B cell (primary cell): Measurements from ENCODE around the gene CYP26A1. TPM values are rescaled to one million over a fixed set of nuclear protein-coding genes. Genes with fewer than 3 reads are reported as not detected.
A peak's percentile ranks its signal among the peaks of the same experiment; 100 is the strongest.

ENCODE experiments used
- ATAC-seq: fragments of 200-7000 bp; cut with Tn5 transposase; one replicate; pipeline ENCODE4 v1.10.0; 2021; ENCODE audit warnings: low read depth, mild to moderate bottlenecking, moderate number of reproducible peaks, moderate library complexity
- CTCF ChIA-PET: fragments of 350-600 bp; sonication (Branson Sonifier 250); formaldehyde crosslinking; loops from one replicate; lab custom pipeline; 2021; ENCODE audit warnings: antibody characterized with exemption, inconsistent platforms; lab: Charles Lee
- POLR2A ChIA-PET: fragments of 350-600 bp; sonication (Branson Sonifier 250); formaldehyde crosslinking; loops from one replicate; lab custom pipeline; 2021; ENCODE audit warnings: antibody characterized with exemption; lab: Charles Lee
- DNase-seq: peaks from one replicate; pipeline ENCODE4 v3.0.0; 2013
- H2AFZ ChIP-seq: 2 replicates; pipeline ENCODE4 v1.6.1; 2012; ENCODE audit warnings: mild to moderate bottlenecking, low read depth, low read length; ENCODE audit not compliant: insufficient read depth, poor library complexity, severe bottlenecking
- H3K27ac ChIP-seq, 2 donors: 1 replicate in 1 of 2; 2 replicates in 1 of 2; pipeline ENCODE4 v1.5.1; 2012 to 2013; ENCODE audit warnings: low read length in 2 of 2, mild to moderate bottlenecking in 2 of 2, moderate library complexity in 1 of 2
- H3K27me3 ChIP-seq, 4 experiments: fragments of 200-600 bp in 1 of 4; sonication (generic) in 1 of 4; replicated peaks in 1 of 4; 1 replicate in 2 of 4; 2 replicates in 2 of 4; pipeline versions ENCODE4 v1.6.1 to v1.7.0; 2013 to 2016; ENCODE audit warnings: low read length in 3 of 4, mild to moderate bottlenecking in 2 of 4, mixed read lengths in 1 of 4, moderate library complexity in 1 of 4; ENCODE audit not compliant: insufficient read depth in 4 of 4, control insufficient read depth in 3 of 4; ENCODE audit errors: control extremely low read depth in 1 of 4
- H3K36me3 ChIP-seq, 2 experiments: replicated peaks in 1 of 2; 1 replicate in 1 of 2; 2 replicates in 1 of 2; pipeline versions ENCODE4 v1.6.1 to v1.7.1; 2013; ENCODE audit warnings: low read length in 1 of 2; ENCODE audit not compliant: insufficient read depth in 2 of 2, control insufficient read depth in 1 of 2; ENCODE audit errors: control extremely low read depth in 1 of 2, extremely low read depth in 1 of 2
- H3K4me1 ChIP-seq, 2 donors: fragments of 200-600 bp in 1 of 2; sonication (generic) in 1 of 2; 1 replicate in 1 of 2; 2 replicates in 1 of 2; pipeline versions ENCODE4 v1.5.1 to v1.6.1; 2013 to 2017; ENCODE audit warnings: low read length in 2 of 2; ENCODE audit not compliant: control insufficient read depth in 2 of 2, insufficient read depth in 2 of 2
- H3K4me2 ChIP-seq: replicated peaks from 2 replicates; pipeline ENCODE3; 2012; ENCODE audit warnings: mild to moderate bottlenecking, low read depth, low read length; ENCODE audit not compliant: poor library complexity, severe bottlenecking
- H3K4me3 ChIP-seq, 5 experiments: fragments of 200-600 bp in 1 of 5; sonication (generic) in 1 of 5; 1 replicate in 3 of 5; 2 replicates in 2 of 5; pipeline versions ENCODE4 v1.5.1 to v1.7.0; 2011 to 2016; ENCODE audit warnings: low read length in 4 of 5, mild to moderate bottlenecking in 4 of 5, low read depth in 2 of 5, control low read depth in 1 of 5, moderate library complexity in 1 of 5; ENCODE audit not compliant: insufficient read depth in 1 of 5; ENCODE audit errors: control extremely low read depth in 1 of 5, extremely low read depth in 1 of 5
- H3K79me2 ChIP-seq: fragments of 200-600 bp; sonication (generic); one replicate; pipeline ENCODE4 v1.6.0; 2016; ENCODE audit warnings: low read length; ENCODE audit not compliant: control insufficient read depth, insufficient read depth
- H3K9ac ChIP-seq: fragments of 200-600 bp; sonication (generic); 2 replicates; pipeline ENCODE4 v1.6.1; 2017; ENCODE audit warnings: mild to moderate bottlenecking, low read length, moderate library complexity
- H3K9me3 ChIP-seq, 3 donors: one replicate each; pipeline versions ENCODE4 v1.6.1 to v1.7.1; 2013; ENCODE audit warnings: low read length in 2 of 3; ENCODE audit not compliant: control insufficient read depth in 2 of 3, insufficient read depth in 1 of 3; ENCODE audit errors: control extremely low read depth in 1 of 3
- H4K20me1 ChIP-seq: 2 replicates; pipeline ENCODE4 v1.6.0; 2012; ENCODE audit warnings: mild to moderate bottlenecking, low read length; ENCODE audit not compliant: insufficient read depth, control insufficient read depth, poor library complexity, severe bottlenecking
- H3K27ac Mint-ChIP-seq: one replicate; pipeline ENCODE4 v1.8.0; 2021; ENCODE audit warnings: mixed read lengths
- H3K27me3 Mint-ChIP-seq: one replicate; pipeline ENCODE4 v1.8.0; 2021; ENCODE audit warnings: mixed read lengths
- H3K4me1 Mint-ChIP-seq: one replicate; pipeline ENCODE4 v1.8.0; 2021; ENCODE audit warnings: mixed read lengths
- H3K4me3 Mint-ChIP-seq: one replicate; pipeline ENCODE4 v1.8.0; 2021; ENCODE audit warnings: mixed read lengths
- H3K9me3 Mint-ChIP-seq: one replicate; pipeline ENCODE4 v1.8.0; 2022; ENCODE audit warnings: mixed read lengths; ENCODE audit not compliant: insufficient read depth
- CTCF ChIP-seq: fragments of 200-600 bp; IDR thresholded peaks from one replicate; pipeline ENCODE4 v1.8.0; 2022; ENCODE audit warnings: antibody characterized with exemption, mild to moderate bottlenecking
- EZH2 ChIP-seq: IDR thresholded peaks from 2 replicates; pipeline ENCODE4 v1.6.1; 2012; ENCODE audit warnings: borderline replicate concordance, low read depth, mild to moderate bottlenecking, moderate library complexity, low read length; ENCODE audit not compliant: insufficient read depth, poor library complexity, severe bottlenecking
- WGBS: methylation state at CpG from one replicate; pipeline ENCODE4 v1.1.5; 2013; ENCODE audit warnings: missing lambda C conversion rate; ENCODE audit not compliant: insufficient coverage; 5-methylcytosine and 5-hydroxymethylcytosine counted together
- intact Hi-C: fragments of 100-400 bp; cut with micrococcal nuclease; formaldehyde crosslinking; loops from one replicate; pipeline ENCODE4 v1.10.0; 2022
- polyA plus RNA-seq: library from polyadenylated mRNA; depleted of rRNA; stranded (reverse); fragments of >200 nt; gene quantifications from 2 replicates; pipeline ENCODE4 v1.2.3, GENCODE V29; 2012
- total RNA-seq, 2 donors: library from RNA; stranded (reverse); fragments of 120-200 nt in 1 of 2; gene quantifications; 1 replicate in 1 of 2; 2 replicates in 1 of 2; pipeline versions ENCODE4 v1.2.3 to v1.2.4, GENCODE V29; 2013 to 2022

Gene CYP26A1
- total and polyA plus RNA-seq, 2 donors (not counting 1 experiment from before 2014, with no cell fraction given), result not detected

DNA sequence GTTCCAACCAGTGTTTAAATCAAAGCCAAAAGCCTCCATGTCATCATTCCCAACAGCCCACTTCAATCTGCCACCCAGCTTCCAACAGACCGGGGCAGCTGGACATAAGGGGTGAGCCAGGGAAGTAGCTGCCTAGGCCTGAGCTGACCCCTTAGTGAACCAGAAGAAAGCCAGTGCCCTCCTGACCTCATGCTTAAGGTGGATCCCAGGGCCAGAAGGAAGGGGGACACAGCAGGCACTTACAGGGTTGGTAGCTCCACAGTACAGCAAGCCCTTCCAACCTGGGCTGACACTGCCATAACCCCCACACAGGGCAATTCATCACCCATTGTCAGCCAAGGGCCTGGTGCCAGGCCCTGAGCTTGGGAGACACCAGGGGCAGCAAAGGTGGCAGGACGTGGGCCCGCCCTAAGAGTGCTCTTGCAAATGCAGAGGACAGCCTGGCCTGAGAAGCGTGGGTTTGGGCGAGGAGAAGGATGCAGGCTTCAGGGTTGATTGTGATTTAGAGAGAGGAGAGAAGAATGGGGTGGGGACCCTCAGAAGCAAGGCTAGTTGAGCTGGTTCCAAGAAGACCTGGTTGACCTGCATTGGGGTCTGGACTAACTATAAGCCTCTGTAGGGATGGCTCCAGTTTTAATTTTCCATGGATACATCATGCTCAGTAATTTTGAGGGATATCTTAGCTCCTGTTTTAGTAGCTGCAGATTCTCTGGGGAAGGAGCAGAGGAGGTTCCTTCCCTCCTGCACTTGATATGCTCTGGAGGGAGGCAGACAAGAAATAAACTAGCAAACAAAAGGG lies 3.1 kb upstream of the CYP26A1 start:
- Histone ChIP-seq H3K27me3 (peaks cover 0 to 90% (median 49%) of the 10 kb centered on the region in 4 experiments), H3K4me1 (peaks cover 46 to 47% of the 10 kb centered on the region in 2 donors), H3K27ac (no peak overlapping the region), H3K36me3 (no peaks in the 10 kb centered on the region), H3K9ac (no peak overlapping the region), H4K20me1 (no peaks in the 10 kb centered on the region), H3K79me2 (no peaks in the 10 kb centered on the region), H3K9me3 (peaks cover 0 to 13% (median 0%) of the 10 kb centered on the region in 3 donors), H2AFZ (no peak overlapping the region), H3K4me3 (no peak overlapping the region), H3K4me2 (no peak overlapping the region)
- WGBS, result 77% methylated on average over 5 of the region's 5 CpGs
- Mint-ChIP-seq H3K27me3 (peaks cover 66% of the 10 kb centered on the region), H3K27ac (no peak overlapping the region), H3K9me3 (no peaks in the 10 kb centered on the region), H3K4me1 (peaks cover 45% of the 10 kb centered on the region), H3K4me3 (peak overlapping the region; percentile 55)
- POLR2A ChIA-PET, result no interaction called here
- ATAC-seq (no peak), DNase-seq (no peak)
- intact Hi-C loops, result loop anchor here (5.0 to 10.0 kb wide), 2 partner anchors 183 to 414 kb away; partner anchors contain the start of gene MYOF
- CTCF ChIA-PET, result interaction anchor here (1.1 kb wide), 1 partner anchor 11 kb away, joined by 3 read pairs; no protein-coding TSS in a partner anchor
- TF ChIP-seq CTCF (no peak), EZH2 (no peak)

DNA sequence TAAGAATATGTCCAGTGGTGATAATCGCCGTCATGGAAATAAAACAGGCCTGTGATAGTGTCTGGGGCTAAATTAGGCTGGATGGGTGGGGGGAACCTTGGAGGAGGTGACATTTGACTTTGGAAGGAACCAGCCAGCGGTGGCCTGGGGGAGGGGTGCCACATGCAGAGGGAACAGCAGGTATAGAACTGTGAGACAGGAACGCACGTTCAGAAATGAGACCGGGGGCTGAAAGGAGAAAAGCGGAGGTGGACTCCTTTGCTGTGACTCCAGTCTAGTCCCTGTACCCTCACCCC lies 2.6 kb upstream of the CYP26A1 start:
- no peak overlapping the region for H3K27ac ChIP-seq
- ChIA-PET CTCF (interaction anchor here (1.1 kb wide), 1 partner anchor 10 kb away, joined by 3 read pairs; no protein-coding TSS in a partner anchor), POLR2A (no interaction called here)
- 83% methylated on average over 2 of the region's 7 CpGs for WGBS
- peaks cover 46 to 47% of the 10 kb centered on the region in 2 donors for H3K4me1 ChIP-seq
- Mint-ChIP-seq H3K27me3 (peaks cover 69% of the 10 kb centered on the region), H3K27ac (no peak overlapping the region), H3K4me1 (peaks cover 44% of the 10 kb centered on the region), H3K9me3 (no peaks in the 10 kb centered on the region), H3K4me3 (peak overlapping the region; percentile 55)
- no peak overlapping the region for H3K4me3 ChIP-seq
- peaks cover 0 to 93% (median 50%) of the 10 kb centered on the region in 4 experiments for H3K27me3 ChIP-seq
- H3K4me2 ChIP-seq, result no peak overlapping the region
- intact Hi-C loops, result loop anchor here (5.0 to 10.0 kb wide), 2 partner anchors 184 to 414 kb away; partner anchors contain the start of gene MYOF
- H3K9me3 ChIP-seq, result peaks cover 0 to 13% (median 0%) of the 10 kb centered on the region in 3 donors
- no peak for DNase-seq
- H3K79me2 ChIP-seq, result no peaks in the 10 kb centered on the region
- no peak overlapping the region for H3K9ac ChIP-seq
- H2AFZ ChIP-seq, result no peak overlapping the region
- ATAC-seq, result no peak
- no peak for TF ChIP-seq CTCF
- TF ChIP-seq EZH2, result no peak
- no peaks in the 10 kb centered on the region for H3K36me3 ChIP-seq
- H4K20me1 ChIP-seq, result no peaks in the 10 kb centered on the region
